Endothelial cell of umbilical vein (primary cell): ENCODE results near the gene OSBPL1A. TPM values are rescaled to one million over a fixed set of nuclear protein-coding genes. Genes with fewer than 3 reads are reported as not detected.

Experiments used
- BruUV-seq: library from RNA; stranded (reverse); fragments of 400-500 nt; replicated peaks from 2 replicates; lab custom pipeline; 2021; lab: Mats Ljungman, UMichigan
- CTCF ChIA-PET: fragments of 300-600, 350-600 bp; sonication (Branson Sonifier 250); formaldehyde crosslinking; loops from one replicate; lab custom pipeline; 2021; ENCODE audit warnings: antibody characterized with exemption, inconsistent platforms; lab: Charles Lee
- POLR2A ChIA-PET: fragments of 300-600, 350-600 bp; sonication (Branson Sonifier 250); formaldehyde crosslinking; loops from one replicate; lab custom pipeline; 2021; ENCODE audit warnings: antibody characterized with exemption, inconsistent platforms; lab: Charles Lee
- DNase-seq: peaks from one replicate; pipeline ENCODE4 v3.0.0-alpha.2; 2011; ENCODE audit warnings: low read depth, low spot score
- FAIRE-seq: peaks from 2 replicates; lab custom pipeline; 2011; peaks lifted over from hg19 to GRCh38; lab: Jason Lieb, UNC
- H2AFZ ChIP-seq: 2 replicates; pipeline ENCODE4 v1.6.0; 2012; ENCODE audit warnings: low read depth, low read length, control low read depth, inconsistent platforms
- H3K27ac ChIP-seq: 2 replicates; pipeline ENCODE4 v1.5.1; 2011; ENCODE audit warnings: low read depth, mild to moderate bottlenecking, control low read depth, low read length, moderate library complexity; ENCODE audit not compliant: insufficient read depth
- H3K27me3 ChIP-seq, 2 experiments: 2 replicates each; pipeline versions ENCODE4 v1.6.0 to v1.6.1; 2011; ENCODE audit warnings: low read length in 2 of 2, mixed read lengths in 1 of 2; ENCODE audit not compliant: control insufficient read depth in 2 of 2, insufficient read depth in 2 of 2
- H3K36me3 ChIP-seq, 2 experiments: 2 replicates in 1 of 2; 3 replicates in 1 of 2; pipeline ENCODE4 v1.5.1; 2011; ENCODE audit warnings: low read length in 2 of 2, mild to moderate bottlenecking in 1 of 2, moderate library complexity in 1 of 2; ENCODE audit not compliant: control insufficient read depth in 2 of 2, insufficient read depth in 2 of 2; ENCODE audit errors: extremely low read depth in 1 of 2
- H3K4me1 ChIP-seq: 3 replicates; pipeline ENCODE4 v1.5.1; 2011; ENCODE audit warnings: mild to moderate bottlenecking, low read length; ENCODE audit not compliant: control insufficient read depth, insufficient read depth; ENCODE audit errors: extremely low read depth
- H3K4me2 ChIP-seq: 2 replicates; pipeline ENCODE4 v1.6.1; 2011; ENCODE audit warnings: low read length, control low read depth, mixed read lengths; ENCODE audit not compliant: insufficient read depth
- H3K4me3 ChIP-seq, 3 experiments: fragments of 200-600 bp in 1 of 3; sonication (generic), shearing (Covaris generic) in 1 of 3; replicated peaks in 1 of 3; 2 replicates each; pipeline ENCODE4 v1.5.1; 2011 to 2016; ENCODE audit warnings: control low read depth in 3 of 3, low read length in 3 of 3, mild to moderate bottlenecking in 2 of 3, inconsistent platforms in 1 of 3, low read depth in 1 of 3, moderate library complexity in 1 of 3; ENCODE audit not compliant: insufficient read depth in 1 of 3
- H3K79me2 ChIP-seq: 2 replicates; pipeline ENCODE4 v1.6.0; 2012; ENCODE audit warnings: low read length, inconsistent platforms; ENCODE audit not compliant: control insufficient read depth, insufficient read depth
- H3K9ac ChIP-seq: replicated peaks from 2 replicates; pipeline ENCODE3; 2011; ENCODE audit warnings: low read length, control low read depth; ENCODE audit not compliant: insufficient read depth; ENCODE audit errors: extremely low read depth
- H3K9me1 ChIP-seq: replicated peaks from 3 replicates; pipeline ENCODE4 v1.6.0; 2011; ENCODE audit warnings: mild to moderate bottlenecking, low read length; ENCODE audit not compliant: control insufficient read depth, insufficient read depth; ENCODE audit errors: extremely low read depth
- H3K9me3 ChIP-seq: replicated peaks from 2 replicates; pipeline ENCODE4 v1.5.1; 2012; ENCODE audit warnings: low read length, inconsistent platforms; ENCODE audit not compliant: control insufficient read depth, insufficient read depth
- H4K20me1 ChIP-seq: replicated peaks from 2 replicates; pipeline ENCODE3; 2011; ENCODE audit warnings: mild to moderate bottlenecking, low read length; ENCODE audit not compliant: control insufficient read depth, insufficient read depth; ENCODE audit errors: extremely low read depth
- EZH2 ChIP-seq: IDR thresholded peaks from 2 replicates; pipeline ENCODE4 v1.6.1; 2012; ENCODE audit warnings: borderline replicate concordance, low read depth, mild to moderate bottlenecking, moderate library complexity, low read length, inconsistent platforms; ENCODE audit not compliant: severe bottlenecking
- FOS ChIP-seq: IDR thresholded peaks from 2 replicates; pipeline ENCODE4 v1.6.1; 2011; ENCODE audit warnings: mild to moderate bottlenecking, low read length, moderate library complexity, borderline replicate concordance; ENCODE audit not compliant: insufficient read depth
- GATA2 ChIP-seq: IDR thresholded peaks from 2 replicates; pipeline ENCODE4 v1.7.0; 2011; ENCODE audit warnings: low read depth, mild to moderate bottlenecking, moderate library complexity, mixed read lengths, low read length; ENCODE audit not compliant: insufficient read length, insufficient read depth
- JUN ChIP-seq: IDR thresholded peaks from 2 replicates; pipeline ENCODE4 v1.6.1; 2011; ENCODE audit warnings: borderline replicate concordance, low read depth; ENCODE audit not compliant: insufficient read length, insufficient read depth
- MAX ChIP-seq: IDR thresholded peaks from 2 replicates; pipeline ENCODE4 v1.6.1; 2011; ENCODE audit not compliant: insufficient read depth, insufficient read length
- MYC ChIP-seq: IDR thresholded peaks from one replicate; pipeline ENCODE4 v1.6.1; 2011; ENCODE audit warnings: mild to moderate bottlenecking, low read depth, low read length
- POLR2A ChIP-seq: IDR thresholded peaks from 2 replicates; pipeline ENCODE4 v1.6.1; 2012; ENCODE audit warnings: low read depth, mild to moderate bottlenecking, control low read depth, low read length
- POLR2AphosphoS5 ChIP-seq: IDR thresholded peaks from 2 replicates; pipeline ENCODE4 v1.6.1; 2012; ENCODE audit warnings: low read depth, mild to moderate bottlenecking, control low read depth, low read length, moderate library complexity; ENCODE audit not compliant: insufficient read depth
- dilution Hi-C: fragments of 300-500 bp; cut with MboI; formaldehyde crosslinking; loops from one replicate; pipeline ENCODE4 v1.15.0; 2019; ENCODE audit warnings: low sequenced_read_pairs; ENCODE audit not compliant: extremely low pct_ligation_motif_present
- intact Hi-C: fragments of 100-400 bp; cut with micrococcal nuclease; formaldehyde crosslinking; loops from one replicate; pipeline ENCODE4 v1.10.0; 2022
- polyA plus RNA-seq, 4 experiments: library from polyadenylated mRNA; depleted of rRNA in 3 of 4; stranded (reverse) in 3 of 4; unstranded in 1 of 4; fragments of >200 nt; gene quantifications; 2 replicates each; pipeline versions ENCODE4 v1.2.1 to v1.2.3, GENCODE V29; 2011 to 2012; ENCODE audit warnings: missing spikeins in 1 of 4
- total RNA-seq: library from RNA; stranded (reverse); gene quantifications from 2 replicates; pipeline ENCODE4 v1.2.3, GENCODE V29; 2021
- TF ChIP-seq, protein P1 (sequence below), 2 donors: IDR thresholded peaks; 1 replicate in 1 of 2; 2 replicates in 1 of 2; pipeline ENCODE4 v1.5.1; 2011; ENCODE audit warnings: low read length in 2 of 2, mild to moderate bottlenecking in 2 of 2, moderate library complexity in 2 of 2, control low read depth in 1 of 2, inconsistent platforms in 1 of 2, low read depth in 1 of 2; ENCODE audit not compliant: insufficient read depth in 1 of 2; ENCODE audit errors: extremely low read depth in 1 of 2

The OSBPL1A gene
- total and polyA plus RNA-seq, 2 donors (not counting 3 experiments of a cell fraction or from before 2014, with no cell fraction given), result 6.4 to 16.5 TPM

DNA sequence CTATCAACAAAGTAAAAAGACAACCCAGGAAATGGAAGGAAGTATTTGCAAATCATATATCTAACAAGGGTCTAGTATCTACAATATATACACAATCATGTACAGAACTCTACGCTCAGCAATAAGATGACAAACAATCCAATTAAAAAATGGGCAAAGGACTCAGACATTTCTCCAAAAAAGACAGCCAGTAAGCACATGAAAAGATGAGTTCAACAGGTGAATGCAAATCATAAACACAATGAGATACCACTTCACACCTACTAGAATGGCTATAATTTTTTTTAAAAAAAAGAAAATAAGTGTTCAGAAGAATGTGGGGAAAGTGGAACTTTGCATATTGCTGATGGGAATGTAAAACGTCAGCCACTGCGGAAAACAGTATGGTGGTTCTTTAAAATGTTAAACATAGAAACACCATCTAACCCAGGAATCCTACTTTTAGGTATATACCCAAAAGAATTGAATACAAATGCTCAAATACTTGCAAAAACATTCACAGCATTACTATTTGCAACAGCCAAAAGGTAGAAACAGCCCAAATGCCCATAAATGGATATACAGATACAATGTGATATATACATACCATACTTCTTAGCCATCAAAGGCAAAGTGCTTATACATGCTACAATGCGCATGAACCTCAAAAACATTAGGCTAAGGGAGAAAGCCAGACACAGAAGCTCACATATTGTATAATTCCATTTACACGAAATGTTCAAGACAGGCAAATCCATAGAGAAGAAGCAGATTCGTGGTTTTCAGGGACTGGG is 137.6 kb downstream of the OSBPL1A start:
- CTCF ChIA-PET, result interaction anchor here (4.9 kb wide), 1 partner anchor 83 kb away, joined by 19 read pairs; no protein-coding TSS in a partner anchor
- no peak overlapping the region for H3K4me2 ChIP-seq
- FAIRE-seq (no peak), DNase-seq (no peak)
- TF ChIP-seq, protein P1, sequence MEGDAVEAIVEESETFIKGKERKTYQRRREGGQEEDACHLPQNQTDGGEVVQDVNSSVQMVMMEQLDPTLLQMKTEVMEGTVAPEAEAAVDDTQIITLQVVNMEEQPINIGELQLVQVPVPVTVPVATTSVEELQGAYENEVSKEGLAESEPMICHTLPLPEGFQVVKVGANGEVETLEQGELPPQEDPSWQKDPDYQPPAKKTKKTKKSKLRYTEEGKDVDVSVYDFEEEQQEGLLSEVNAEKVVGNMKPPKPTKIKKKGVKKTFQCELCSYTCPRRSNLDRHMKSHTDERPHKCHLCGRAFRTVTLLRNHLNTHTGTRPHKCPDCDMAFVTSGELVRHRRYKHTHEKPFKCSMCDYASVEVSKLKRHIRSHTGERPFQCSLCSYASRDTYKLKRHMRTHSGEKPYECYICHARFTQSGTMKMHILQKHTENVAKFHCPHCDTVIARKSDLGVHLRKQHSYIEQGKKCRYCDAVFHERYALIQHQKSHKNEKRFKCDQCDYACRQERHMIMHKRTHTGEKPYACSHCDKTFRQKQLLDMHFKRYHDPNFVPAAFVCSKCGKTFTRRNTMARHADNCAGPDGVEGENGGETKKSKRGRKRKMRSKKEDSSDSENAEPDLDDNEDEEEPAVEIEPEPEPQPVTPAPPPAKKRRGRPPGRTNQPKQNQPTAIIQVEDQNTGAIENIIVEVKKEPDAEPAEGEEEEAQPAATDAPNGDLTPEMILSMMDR (IDR thresholded peaks at IDR 0.05; ENCODE audit: extremely low read depth in 1 of 2, insufficient read depth in 1 of 2, low read depth in 1 of 2, low read length in 2 of 2), result no peak
- TF ChIP-seq GATA2, result no peak
- POLR2A ChIA-PET, result no interaction called here
- no peaks in the 10 kb centered on the region for H4K20me1 ChIP-seq
- no peaks in the 10 kb centered on the region for H3K9me1 ChIP-seq
- no peaks in the 10 kb centered on the region for H3K79me2 ChIP-seq
- no peak overlapping the region for H3K9ac ChIP-seq
- no peaks in the 10 kb centered on the region for H3K4me1 ChIP-seq
- no peaks in the 10 kb centered on the region for H3K36me3 ChIP-seq
- H3K9me3 ChIP-seq, result no peaks in the 10 kb centered on the region
- no peak overlapping the region for H2AFZ ChIP-seq
- H3K27me3 ChIP-seq, result no peaks in the 10 kb centered on the region
- no TSS peak for BruUV-seq
- intact Hi-C loops, result no loop called here
- H3K27ac ChIP-seq, result no peak overlapping the region
- no peak overlapping the region for H3K4me3 ChIP-seq
- dilution Hi-C loops, result no loop called here

DNA sequence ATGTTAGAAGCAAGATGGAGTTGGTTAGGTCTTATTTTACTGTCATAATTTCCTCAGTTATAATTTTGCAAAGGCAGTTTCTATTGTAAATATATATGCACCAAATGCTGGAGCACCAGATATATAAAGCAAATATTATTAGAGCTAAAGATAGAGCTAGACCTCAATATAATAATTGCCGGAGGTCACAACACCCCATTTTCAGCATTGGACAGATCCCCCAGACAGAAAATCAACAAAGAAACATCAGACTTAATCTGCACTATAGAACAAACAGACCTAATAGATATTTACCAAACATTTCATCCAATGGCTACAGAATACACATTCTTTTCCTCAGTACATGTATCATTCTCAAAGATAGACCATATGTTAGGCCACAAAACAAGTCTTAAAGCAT is 143.6 kb downstream of the OSBPL1A start:
- BruUV-seq, result no TSS peak

More for the DNA sequence above, 143.6 kb downstream of the OSBPL1A start:
- TF ChIP-seq MAX, result no peak
- TF ChIP-seq POLR2AphosphoS5, result no peak
- TF ChIP-seq MYC, result no peak
- TF ChIP-seq, protein P1 (IDR thresholded peaks at IDR 0.05; ENCODE audit: extremely low read depth in 1 of 2, insufficient read depth in 1 of 2, low read depth in 1 of 2, low read length in 2 of 2), result no peak
- TF ChIP-seq GATA2, result no peak
- TF ChIP-seq FOS, result no peak
- no peak for TF ChIP-seq EZH2
- no peak for TF ChIP-seq JUN
- no peak for TF ChIP-seq POLR2A
- Histone ChIP-seq H3K9me3 (no peaks in the 10 kb centered on the region), H3K9me1 (no peaks in the 10 kb centered on the region), H3K4me3 (no peak overlapping the region), H3K4me1 (no peaks in the 10 kb centered on the region), H3K36me3 (no peaks in the 10 kb centered on the region), H3K4me2 (no peak overlapping the region), H4K20me1 (no peaks in the 10 kb centered on the region), H3K27me3 (no peaks in the 10 kb centered on the region), H3K27ac (no peak overlapping the region), H3K79me2 (no peaks in the 10 kb centered on the region), H3K9ac (no peak overlapping the region), H2AFZ (no peak overlapping the region)
- DNase-seq (no peak), FAIRE-seq (peak; percentile 18)
- intact Hi-C loops, result no loop called here
- ChIA-PET POLR2A (no interaction called here), CTCF (interaction anchor here (1.1 kb wide), 1 partner anchor 78 kb away, joined by 3 read pairs; no protein-coding TSS in a partner anchor)
- dilution Hi-C loops, result no loop called here
